ENCODE measurements around the gene SRR.
"Not testable (repeated sequence)": the region's sequence is repeated elsewhere in the genome, so short reads cannot be mapped to it uniquely, and the experiment has no call there.

Gene SRR

DNA sequence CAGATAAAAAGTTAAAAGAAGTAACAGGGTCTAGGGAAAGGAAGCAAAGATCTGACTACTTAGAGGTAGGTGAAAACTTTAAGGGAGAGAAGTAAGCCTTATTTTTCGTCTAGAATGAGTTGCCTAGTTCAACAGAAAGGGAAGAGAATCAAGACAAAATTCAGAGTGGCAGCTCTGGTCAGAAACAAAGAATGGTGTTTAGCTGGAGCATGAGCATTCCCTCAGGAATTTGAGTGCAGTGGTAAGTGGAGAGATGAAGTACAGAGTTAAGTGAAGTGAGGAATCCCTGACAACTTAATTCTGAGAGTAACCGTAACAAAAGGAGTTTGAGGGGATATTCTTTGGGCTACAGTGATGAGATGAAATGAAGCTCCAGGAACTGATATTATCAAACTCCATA lies 11.7 kb upstream of the SRR start:
- no peak for DNase-seq (ENCODE audit: low read depth)

DNA sequence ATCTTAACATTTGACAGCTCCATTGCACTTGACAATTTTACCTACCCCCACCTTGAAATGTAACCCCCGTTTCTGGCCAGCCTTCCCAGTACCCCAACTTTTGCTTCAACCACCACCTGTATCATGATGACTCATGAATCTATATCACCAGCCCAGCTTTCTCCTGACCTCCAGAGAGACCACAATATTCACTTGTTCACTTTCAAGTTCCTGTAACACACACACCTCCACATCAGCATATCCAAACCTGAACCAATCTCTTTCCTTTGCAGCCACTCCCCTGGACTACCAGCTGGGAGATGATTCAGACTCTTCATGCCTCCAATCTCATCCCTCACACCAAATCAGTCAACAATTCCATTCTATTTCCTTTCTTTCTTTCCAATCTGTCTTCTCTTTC lies 8.2 kb upstream of the SRR start:
- no peak for DNase-seq (ENCODE audit: low read depth)

DNA sequence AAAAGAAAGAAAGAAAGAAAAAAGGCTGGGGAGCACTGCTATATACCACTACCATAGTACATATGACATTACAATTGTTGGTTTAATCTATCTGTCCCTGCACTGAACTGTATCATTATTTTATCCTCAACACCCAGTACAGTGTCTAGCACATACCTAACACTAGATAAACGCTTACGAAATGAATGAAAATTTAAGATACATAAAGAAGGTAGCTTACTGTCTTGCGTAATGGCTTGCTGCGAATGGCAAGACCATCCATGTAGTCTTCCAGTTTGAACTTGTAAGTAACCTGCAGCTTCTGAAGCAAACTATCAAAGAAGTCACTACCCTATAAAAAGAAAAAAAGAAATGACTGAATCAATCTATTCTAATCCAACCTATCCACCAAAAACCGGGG lies 6.7 kb upstream of the SRR start:
- no peak for DNase-seq (ENCODE audit: low read depth)

DNA sequence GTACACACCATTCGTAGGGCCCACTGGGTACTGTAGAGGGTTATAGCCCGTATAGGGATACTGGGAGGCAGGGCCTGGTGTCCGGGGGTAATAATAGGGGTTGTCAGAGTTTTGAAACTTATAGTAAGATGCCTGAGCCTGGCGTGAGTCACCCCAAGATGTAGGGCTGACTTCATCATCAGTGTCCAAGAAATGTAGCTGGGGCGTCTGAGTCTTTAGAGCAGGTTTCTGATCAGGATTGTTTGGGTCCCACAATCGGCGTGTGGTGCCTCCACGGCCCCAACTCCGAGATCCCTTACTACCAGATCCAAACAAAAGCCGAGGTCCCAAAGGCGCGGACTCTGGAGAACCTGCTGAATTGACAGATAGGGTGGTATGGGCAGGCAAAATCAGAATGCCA lies 4.6 kb upstream of the SRR start:
- no peak for DNase-seq (ENCODE audit: low read depth)

DNA sequence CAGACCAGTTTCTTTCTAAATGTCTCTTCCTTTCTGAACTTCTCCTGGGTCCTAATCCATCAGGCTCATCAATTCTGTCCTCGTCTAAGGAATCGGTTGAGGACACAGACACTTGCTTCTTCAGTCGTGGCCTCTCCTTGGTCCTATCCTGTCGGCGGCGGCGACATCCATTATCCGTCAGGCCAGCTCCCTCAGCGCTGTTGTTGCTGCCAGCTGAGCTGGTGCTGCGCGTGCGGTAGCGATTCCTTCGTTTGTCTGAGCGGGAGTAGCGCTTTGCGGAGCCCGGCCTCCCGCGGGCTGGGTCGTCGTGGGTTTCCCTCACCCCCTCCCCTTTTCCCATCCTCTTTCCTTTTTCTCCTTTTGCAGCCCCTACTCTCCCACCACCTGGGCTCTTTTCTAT lies 4.0 kb upstream of the SRR start:
- no peak for DNase-seq (ENCODE audit: low read depth)

DNA sequence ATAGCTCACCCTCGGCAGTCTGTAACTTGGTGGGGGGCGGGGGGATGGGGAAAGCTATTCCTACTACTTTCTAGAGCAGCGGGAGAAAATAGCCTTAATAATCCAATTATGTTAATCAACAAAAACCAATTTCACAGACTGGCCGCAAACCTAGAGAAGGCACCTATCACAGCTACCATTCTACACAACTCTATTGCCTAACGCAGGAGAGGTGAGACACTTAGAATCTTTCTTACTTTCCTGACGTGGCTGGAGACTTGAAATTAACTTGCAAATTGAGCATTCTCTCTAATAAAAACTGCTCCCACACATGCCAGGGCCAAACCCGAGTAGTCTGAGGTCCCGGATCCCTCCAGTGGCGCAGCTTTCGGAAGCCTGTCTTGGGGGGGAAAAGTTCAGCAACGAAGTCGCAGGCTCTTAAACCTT lies 959 bp upstream of the SRR start:
- no peak for DNase-seq (ENCODE audit: low read depth)

DNA sequence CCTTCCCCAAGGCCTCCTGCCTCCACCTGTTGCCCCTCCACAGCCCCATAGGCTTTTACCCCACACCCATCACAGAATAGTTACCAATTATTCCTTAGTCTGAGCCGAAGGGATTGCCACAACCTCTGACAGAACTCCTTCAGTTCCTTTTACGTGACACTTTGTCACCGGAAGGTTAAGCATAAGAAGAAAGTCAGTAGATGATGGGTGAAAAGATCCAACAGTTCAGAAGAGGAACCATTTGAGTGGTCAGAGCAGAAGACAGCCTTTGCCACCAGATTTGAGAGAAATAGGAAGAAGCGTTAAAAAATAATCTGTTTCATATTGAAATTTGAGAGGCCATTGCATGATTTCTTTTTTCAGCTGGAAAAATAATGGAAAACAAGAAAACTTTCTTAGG lies 1.2 kb downstream of the SRR start:
- no peak for DNase-seq (ENCODE audit: low read depth)

DNA sequence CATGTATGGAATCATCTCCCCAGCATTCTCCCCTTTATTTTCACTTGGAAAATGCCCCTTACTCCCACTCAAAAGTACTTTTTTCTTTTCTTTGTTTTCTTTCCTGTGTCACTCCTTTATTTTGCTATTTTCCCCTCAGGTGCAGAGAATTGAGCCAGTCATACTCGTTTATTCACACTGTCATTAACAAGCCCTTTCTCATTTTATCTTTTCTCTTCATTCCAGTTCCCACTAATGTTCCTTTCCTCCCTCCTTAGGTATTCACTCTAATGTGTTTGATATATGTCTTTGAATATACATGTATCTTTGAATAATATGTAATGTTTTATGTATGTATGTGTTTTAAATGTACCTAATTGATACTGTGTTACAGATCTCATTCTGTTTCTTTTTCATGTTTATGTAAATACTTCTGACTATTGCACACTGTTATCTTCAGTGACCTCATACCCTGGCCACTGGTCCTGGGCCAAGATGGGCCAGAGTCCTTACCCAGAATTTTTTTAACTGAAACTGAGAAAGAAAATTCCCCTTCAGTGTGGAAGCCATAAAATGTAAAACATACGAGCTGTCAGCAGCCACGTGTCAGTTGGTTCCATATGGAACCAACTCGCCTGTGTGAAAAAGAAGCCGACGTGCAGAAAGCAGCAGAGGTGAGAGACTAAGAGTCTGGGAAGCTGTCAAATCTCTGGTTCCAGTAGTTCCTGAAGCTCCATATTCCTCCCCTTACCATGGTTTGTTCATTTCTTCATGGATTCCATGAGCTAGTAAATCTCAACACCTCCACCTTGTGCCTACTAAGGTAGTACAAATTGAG lies 5.8 kb downstream of the SRR start:
- DNase-seq (ENCODE audit: low read depth): no peak

DNA sequence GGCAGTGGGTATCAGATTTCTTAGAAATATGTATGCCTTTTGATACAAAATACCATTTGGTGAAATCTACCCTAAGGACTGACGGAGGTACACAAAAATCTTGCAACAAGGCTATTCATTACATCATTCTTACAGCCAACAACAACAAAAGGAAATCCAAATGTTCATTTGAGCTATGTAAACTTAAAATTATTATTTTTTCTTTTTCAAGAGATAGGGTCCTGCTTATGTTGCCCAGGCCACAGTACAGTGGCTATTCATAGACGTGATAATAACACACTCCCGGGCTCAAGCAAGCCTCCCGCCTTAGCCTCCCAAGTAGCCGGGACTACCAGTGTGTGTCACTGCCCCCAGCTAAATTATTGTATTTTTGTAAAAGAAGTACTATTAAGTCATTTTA lies 9.0 kb downstream of the SRR start:
- DNase-seq (ENCODE audit: low read depth): no peak

DNA sequence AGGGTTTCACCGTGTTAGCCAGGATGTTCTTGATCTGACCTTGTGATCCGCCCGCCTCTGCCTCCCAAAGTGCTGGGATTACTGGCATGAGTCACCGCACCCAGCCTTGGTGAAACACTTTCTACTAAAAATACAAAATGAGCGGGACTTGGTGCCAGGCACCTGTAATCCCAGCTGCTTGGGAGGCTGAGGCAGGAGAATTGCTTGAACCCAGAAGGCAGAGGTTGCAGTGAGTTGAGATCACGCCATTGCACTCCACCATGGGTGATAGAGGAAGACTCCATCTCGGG lies 13.1 kb downstream of the SRR start:
- not testable (repeated sequence) for DNase-seq (ENCODE audit: low read depth)

DNA sequence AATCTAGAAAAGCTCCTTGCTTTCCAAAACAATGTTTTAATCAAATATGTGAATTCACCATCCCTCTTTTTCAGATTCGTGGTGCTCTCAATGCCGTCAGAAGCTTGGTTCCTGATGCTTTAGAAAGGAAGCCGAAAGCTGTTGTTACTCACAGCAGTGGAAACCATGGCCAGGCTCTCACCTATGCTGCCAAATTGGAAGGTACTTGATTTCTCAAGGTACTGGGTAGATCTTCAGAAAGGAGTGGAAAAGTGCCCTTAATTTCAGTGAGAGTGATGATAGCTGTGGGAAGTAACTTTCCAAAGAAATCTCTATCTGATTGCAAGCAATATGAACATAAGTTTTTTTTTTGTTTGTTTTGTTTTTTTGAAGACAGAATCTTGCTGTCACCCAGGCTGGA lies 14.0 kb downstream of the SRR start:
- no peak for DNase-seq (ENCODE audit: low read depth)

DNA sequence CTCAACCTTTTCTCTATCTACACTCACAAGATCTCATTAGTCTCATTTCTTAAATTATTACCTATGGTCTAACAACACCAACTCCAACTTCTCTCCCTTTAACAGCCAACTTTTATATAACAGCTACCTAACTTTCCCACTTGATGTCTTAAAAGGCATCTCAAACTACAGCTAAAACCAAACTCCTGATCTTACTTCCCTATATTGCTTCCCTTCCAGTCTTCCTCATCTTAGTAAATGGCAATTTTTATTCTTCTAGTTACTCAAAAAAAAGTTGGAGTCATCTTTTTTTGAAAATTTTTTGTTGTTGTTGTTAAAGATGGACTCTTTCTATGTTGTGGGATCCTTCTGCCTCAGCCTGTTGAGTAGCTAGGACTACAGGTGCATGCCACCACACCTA lies 15.3 kb downstream of the SRR start:
- no peak for DNase-seq (ENCODE audit: low read depth)

DNA sequence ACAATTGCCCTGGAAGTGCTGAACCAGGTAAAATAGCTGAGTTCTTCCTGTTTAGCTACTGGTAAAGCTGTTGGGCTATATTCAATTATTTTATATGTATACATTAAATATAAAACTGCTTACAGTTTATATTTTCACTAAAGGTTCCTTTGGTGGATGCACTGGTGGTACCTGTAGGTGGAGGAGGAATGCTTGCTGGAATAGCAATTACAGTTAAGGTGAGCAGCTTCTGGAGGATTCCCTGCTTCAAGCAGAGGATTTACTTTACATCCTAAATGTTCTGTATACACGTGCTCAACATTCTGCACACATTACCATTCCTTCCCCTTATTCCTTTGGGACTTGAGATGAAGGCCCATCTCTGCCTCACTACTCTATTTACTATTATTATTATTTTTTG lies 17.6 kb downstream of the SRR start:
- no peak for DNase-seq (ENCODE audit: low read depth)

DNA sequence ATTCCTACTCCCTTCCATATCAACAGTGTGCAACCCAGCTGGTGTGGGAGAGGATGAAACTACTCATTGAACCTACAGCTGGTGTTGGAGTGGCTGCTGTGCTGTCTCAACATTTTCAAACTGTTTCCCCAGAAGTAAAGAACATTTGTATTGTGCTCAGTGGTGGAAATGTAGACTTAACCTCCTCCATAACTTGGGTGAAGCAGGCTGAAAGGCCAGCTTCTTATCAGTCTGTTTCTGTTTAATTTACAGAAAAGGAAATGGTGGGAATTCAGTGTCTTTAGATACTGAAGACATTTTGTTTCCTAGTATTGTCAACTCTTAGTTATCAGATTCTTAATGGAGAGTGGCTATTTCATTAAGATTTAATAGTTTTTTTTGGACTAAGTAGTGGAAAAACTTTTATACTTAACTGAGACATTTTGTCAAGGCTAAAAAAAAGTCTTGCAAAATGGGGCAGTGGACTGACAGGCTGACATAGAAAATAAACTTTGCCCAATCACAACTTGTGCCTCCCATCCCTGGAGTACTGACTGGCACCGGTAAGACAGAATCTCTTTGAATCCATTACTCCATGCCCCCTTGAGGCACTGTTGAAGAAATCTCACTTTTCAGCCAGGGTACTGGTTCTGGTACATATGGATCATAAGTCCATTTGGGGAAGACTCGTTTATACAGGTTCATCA lies 20.0 kb downstream of the SRR start:
- DNase-seq (ENCODE audit: low read depth): no peak

DNA sequence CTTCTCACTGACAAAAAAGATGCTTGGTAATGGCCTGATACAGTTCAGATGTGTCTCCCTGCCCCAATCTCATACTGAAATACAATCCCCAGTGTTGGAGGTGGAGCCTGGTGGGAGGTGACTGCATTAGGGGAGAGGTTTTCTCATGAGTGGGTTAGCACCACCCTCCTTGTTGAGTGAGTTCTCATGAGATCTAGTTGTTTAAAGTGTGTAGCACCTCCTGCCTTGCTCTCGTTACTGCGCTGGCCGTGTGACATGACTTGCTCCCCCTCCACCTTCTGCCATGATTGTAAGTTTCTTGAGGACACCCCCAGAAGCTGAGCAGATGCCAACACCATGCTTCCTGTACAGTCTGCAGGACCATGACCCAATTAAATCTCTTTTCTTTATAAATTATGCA lies 27.6 kb downstream of the SRR start:
- DNase-seq (ENCODE audit: low read depth): no peak

DNA sequence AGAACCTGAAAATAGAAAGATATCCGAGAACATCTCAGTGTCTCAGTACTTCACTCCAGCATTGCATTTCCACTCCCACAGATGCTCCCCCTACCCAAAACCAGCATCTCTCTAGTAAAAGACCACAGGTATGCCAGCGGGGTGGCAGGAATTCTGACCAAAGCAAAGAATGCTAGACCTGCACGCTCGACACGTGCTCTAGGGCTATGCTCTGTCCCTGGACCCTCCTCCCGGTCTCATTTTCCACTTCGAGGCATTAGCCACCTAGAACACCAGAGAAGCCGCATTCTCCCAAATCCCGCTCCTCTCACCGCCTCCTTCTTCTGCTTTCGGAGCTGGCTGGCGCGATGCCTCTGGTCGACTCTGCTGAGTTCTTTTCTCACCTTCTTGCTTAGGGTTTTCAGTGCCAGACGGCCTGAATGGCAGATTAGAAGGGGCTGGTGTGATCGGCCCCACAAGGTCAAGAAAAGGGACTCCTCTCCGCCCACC lies 32.0 kb downstream of the SRR start:
- DNase-seq (ENCODE audit: low read depth): no peak

DNA sequence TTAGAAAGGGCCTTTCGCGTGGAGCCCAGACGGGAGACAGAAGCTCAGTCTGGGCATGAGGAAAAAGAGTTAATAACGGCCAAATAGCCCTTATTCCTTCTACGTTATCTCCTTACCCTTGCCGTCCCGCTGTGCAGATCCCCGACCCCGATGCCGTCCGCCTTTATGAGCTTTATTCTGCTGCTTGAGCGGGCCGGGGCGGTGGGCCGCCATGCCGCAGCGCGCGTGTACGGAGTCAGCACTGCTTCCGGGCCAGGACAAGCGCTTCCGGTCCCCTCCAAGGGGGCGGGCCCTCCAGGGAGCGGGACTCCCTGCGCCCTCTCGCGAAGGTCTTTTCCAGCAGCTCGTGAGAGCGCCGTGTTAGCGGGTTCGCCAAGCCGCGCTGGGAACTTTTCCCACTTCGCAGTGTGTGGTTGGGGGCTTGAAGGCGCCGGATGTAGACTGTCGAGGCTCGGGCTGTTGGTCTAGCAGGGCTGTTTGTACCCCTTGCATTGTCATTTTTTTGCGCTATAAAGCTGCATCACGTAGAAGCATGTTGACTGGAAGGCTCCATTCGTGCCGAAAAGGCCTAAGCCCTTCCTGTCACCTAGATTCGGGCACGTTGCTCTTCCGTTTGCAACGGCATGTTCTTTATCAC lies 32.6 kb downstream of the SRR start, which contains the start of gene TSR1:
Gene TSR1, minus strand, starts transcription at position 243 of the 637 bp plus-strand sequence. Its CDS starts 30 bp downstream, at position 213.
- DNase-seq (ENCODE audit: low read depth): peak; percentile 85

DNA sequence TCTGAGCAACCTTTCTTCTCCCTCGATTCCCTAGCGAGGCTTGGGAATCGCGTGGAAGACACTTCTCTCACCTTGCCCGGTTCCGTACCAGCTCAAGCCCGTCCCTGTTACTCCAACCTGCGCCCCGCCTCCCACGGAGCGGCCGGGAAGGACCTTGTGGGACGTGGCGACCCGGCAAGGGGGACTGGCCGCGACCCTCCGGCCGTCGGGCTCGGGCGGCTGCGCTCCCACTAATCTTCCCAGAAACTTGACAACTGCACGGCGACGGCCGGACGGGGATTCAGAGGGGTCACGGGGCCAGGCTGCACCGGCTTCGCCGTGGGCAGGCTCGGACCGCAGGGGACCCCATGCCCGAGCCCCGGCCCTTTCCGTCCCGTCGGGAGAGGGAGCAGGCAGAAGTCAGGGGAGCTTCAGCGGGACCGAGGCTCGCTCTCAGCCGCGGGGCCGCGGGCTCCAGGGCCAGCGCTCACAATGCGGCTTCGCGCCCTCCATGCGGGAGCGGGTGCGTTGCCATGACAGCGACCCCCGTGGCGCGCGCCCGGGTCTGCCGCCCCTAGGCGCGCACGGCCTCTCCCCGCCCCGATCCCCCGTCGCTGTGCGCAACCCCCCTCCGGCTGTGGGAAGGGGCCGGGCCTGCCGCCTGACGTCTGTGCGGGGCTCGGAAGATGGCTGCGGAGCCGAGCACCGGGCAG lies 33.2 kb downstream of the SRR start, which contains the start of gene SGSM2:
Gene SGSM2, plus strand, starts transcription at position 650 of the 692 bp plus-strand sequence. CDS start 188 bp downstream, outside the sequence.
- peak; percentile 63 for DNase-seq (ENCODE audit: low read depth)

DNA sequence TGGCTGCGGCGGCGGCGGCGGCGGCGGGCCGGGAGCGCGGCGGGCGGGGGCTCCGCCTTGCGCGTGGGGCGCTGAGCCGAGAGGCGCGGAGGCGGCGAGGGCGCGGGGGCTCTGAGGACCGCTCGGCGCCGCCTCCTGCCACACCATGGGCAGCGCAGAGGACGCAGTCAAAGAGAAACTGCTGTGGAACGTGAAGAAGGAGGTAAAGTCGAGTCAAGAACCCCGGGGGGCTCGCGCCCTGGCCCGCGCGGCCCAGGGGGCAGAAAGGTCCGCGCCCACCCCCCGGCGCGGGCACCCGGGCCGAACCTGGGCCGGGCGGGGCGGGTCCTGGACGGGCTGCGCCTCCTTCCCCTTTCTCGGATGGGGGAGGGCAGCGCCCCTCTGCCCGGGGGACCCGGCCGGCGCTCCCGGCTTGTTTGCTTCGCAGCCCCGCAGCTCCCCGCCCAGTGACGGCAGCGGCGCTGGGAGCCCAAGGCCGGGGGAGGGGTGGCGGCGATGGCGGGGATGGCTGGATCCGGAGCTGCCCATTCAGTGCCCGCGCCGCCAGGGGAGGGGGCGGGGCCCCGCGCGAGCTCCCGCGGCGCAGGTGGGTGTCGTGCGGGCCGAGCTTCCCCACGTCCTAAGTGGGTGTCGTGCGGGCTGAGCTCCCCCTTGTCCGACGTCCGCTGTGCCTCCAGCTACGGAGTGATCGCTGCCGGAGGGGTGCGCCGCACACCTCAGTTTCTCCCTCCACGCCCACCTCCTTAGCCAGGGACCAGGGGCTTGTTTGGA lies 34.0 kb downstream of the SRR start:
- DNase-seq (ENCODE audit: low read depth): peak; percentile 48

DNA sequence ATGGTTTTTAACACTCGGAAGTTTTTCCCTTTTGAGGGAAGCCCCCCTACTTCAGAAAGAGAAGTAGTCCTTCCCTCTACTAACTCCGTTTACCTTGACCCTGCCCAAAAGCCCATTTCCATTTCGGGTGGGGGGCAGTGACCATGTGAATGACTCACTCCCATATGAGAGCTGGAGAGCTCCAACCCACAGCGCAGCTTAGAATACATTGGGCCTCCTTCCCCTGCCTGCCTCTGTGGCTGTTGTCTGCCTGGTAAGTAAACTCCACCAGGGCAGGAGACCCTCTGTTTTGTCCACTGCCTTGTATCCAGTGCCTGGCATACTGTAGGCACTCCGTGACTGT lies 34.5 kb downstream of the SRR start:
- no peak for DNase-seq (ENCODE audit: low read depth)

DNA sequence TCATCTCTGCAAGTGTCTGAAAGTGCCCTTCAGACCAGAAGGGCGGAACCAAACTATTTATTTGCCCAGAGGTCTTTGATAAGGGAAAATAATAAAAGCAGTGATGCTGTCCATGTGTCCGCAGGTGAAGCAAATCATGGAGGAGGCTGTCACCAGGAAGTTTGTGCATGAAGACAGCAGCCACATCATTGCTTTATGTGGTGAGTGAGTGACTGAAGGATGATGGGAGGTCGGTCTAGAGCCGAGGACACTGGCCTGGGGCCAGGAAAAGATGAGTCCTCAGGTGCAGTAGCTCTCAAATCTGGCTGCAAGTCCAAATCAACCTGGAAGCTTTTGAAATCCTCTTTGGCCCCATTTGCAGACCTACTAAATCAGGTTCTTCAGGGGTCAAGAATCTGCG lies 39.7 kb downstream of the SRR start:
- DNase-seq (ENCODE audit: low read depth): peak; percentile 11

DNA sequence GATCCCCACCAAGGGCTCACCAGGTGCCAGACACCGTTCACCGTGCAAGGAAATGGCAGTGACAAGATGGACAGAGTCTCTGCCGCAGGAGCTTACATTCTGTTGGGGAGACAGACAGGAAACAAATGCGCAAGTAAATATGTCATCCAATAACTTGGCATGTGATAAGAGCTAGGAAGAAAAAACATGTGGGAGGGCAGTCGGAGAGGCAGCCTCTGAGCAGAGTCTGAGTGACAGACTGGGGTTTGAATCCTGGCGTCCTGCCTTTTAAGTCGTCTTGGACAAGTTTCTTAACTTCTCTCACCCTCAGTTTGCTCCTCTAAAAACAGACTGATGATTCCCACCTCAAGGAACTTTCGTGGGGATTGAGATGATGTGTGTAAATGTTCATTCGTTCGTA lies 40.8 kb downstream of the SRR start:
- DNase-seq (ENCODE audit: low read depth): no peak
